OCI-LY1 (cell line): ENCODE measurements around the gene PCDH12.

Source experiments
- H2AFZ ChIP-seq: fragments of 200-600 bp; sonication (generic), shearing (Covaris generic); 2 replicates; pipeline ENCODE4 v1.6.0; 2014; ENCODE audit warnings: antibody characterized with exemption, mild to moderate bottlenecking, low read length
- H3F3A ChIP-seq: fragments of 200-600 bp; sonication (generic), shearing (Covaris generic); 2 replicates; pipeline ENCODE4 v1.6.0; 2014; ENCODE audit warnings: mild to moderate bottlenecking, antibody characterized with exemption, low read length, moderate library complexity; ENCODE audit not compliant: insufficient read depth
- H3K27ac ChIP-seq: fragments of 200-600 bp; sonication (generic); 2 replicates; pipeline ENCODE4 v1.5.1; 2014; ENCODE audit warnings: low read length, mixed run types, mild to moderate bottlenecking, low read depth; ENCODE audit not compliant: poor library complexity, severe bottlenecking
- H3K27me3 ChIP-seq: fragments of 200-600 bp; sonication (generic); 2 replicates; pipeline ENCODE4 v1.6.0; 2014; ENCODE audit warnings: antibody characterized with exemption, mild to moderate bottlenecking, low read length, moderate library complexity; ENCODE audit not compliant: insufficient read depth
- H3K36me3 ChIP-seq: fragments of 200-600 bp; sonication (generic); 2 replicates; pipeline ENCODE4 v1.6.1; 2014; ENCODE audit warnings: mild to moderate bottlenecking, antibody characterized with exemption, low read length, moderate library complexity, mixed read lengths; ENCODE audit not compliant: insufficient read depth
- H3K4me1 ChIP-seq: fragments of 200-600 bp; sonication (generic); 2 replicates; pipeline ENCODE4 v1.5.1; 2014; ENCODE audit warnings: mild to moderate bottlenecking, low read length, moderate library complexity; ENCODE audit not compliant: insufficient read depth, severe bottlenecking
- H3K4me2 ChIP-seq: fragments of 200-600 bp; sonication (generic), shearing (Covaris generic); 2 replicates; pipeline ENCODE4 v1.6.1; 2014; ENCODE audit warnings: low read length
- H3K4me3 ChIP-seq: fragments of 200-600 bp; sonication (generic); 2 replicates; pipeline ENCODE4 v1.5.1; 2014; ENCODE audit warnings: low read length, low read depth, mild to moderate bottlenecking, mixed read lengths; ENCODE audit not compliant: poor library complexity, severe bottlenecking
- H3K79me2 ChIP-seq: fragments of 200-600 bp; shearing (Covaris generic); 2 replicates; pipeline ENCODE4 v1.6.1; 2016; ENCODE audit warnings: mixed run types, low read length, mixed read lengths; ENCODE audit not compliant: insufficient read depth
- H3K9ac ChIP-seq: fragments of 200-600 bp; sonication (generic), shearing (Covaris generic); 2 replicates; pipeline ENCODE4 v1.6.1; 2014; ENCODE audit warnings: mild to moderate bottlenecking, low read length, mixed read lengths
- H3K9me2 ChIP-seq: fragments of 200-600 bp; sonication (generic), shearing (Covaris generic); 2 replicates; pipeline ENCODE4 v1.6.1; 2014; ENCODE audit warnings: low read depth, mild to moderate bottlenecking, low read length, mixed read lengths
- H3K9me3 ChIP-seq: fragments of 200-600 bp; shearing (Covaris generic); 2 replicates; pipeline ENCODE4 v1.6.1; 2014; ENCODE audit warnings: low read length, mixed read lengths
- H4K20me1 ChIP-seq: fragments of 200-600 bp; sonication (generic), shearing (Covaris generic); 2 replicates; pipeline ENCODE4 v1.6.0; 2016; ENCODE audit warnings: mild to moderate bottlenecking, low read length; ENCODE audit not compliant: insufficient read depth
- EZH2 ChIP-seq: fragments of 200-600 bp; sonication (generic), shearing (Covaris generic); IDR thresholded peaks from 2 replicates; pipeline ENCODE4 v1.8.0; 2017; ENCODE audit warnings: borderline replicate concordance, mixed run types, mild to moderate bottlenecking, antibody characterized with exemption, low read length, moderate library complexity, mixed read lengths
- TF ChIP-seq, protein P1 (sequence below): fragments of 200-600 bp; sonication (generic), shearing (Covaris generic); IDR thresholded peaks from 2 replicates; pipeline ENCODE4 v1.5.1; 2017; ENCODE audit warnings: mild to moderate bottlenecking, antibody characterized with exemption, low read length, moderate library complexity, mixed read lengths

PCDH12 gene

GRCh38 chr5:141916522-141916921 lies 41.5 kb downstream of the PCDH12 start:
- H3K9me2 ChIP-seq = no peaks in the 10 kb centered on the region
- no peak overlapping the region for H3K4me3 ChIP-seq

GRCh38 chr5:141915881-141916336 lies 42.1 kb downstream of the PCDH12 start:
- TF ChIP-seq, protein P1, sequence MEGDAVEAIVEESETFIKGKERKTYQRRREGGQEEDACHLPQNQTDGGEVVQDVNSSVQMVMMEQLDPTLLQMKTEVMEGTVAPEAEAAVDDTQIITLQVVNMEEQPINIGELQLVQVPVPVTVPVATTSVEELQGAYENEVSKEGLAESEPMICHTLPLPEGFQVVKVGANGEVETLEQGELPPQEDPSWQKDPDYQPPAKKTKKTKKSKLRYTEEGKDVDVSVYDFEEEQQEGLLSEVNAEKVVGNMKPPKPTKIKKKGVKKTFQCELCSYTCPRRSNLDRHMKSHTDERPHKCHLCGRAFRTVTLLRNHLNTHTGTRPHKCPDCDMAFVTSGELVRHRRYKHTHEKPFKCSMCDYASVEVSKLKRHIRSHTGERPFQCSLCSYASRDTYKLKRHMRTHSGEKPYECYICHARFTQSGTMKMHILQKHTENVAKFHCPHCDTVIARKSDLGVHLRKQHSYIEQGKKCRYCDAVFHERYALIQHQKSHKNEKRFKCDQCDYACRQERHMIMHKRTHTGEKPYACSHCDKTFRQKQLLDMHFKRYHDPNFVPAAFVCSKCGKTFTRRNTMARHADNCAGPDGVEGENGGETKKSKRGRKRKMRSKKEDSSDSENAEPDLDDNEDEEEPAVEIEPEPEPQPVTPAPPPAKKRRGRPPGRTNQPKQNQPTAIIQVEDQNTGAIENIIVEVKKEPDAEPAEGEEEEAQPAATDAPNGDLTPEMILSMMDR = no peak
- no peak for TF ChIP-seq EZH2
- Histone ChIP-seq H4K20me1 (no peaks in the 10 kb centered on the region), H3K36me3 (no peaks in the 10 kb centered on the region), H3K9ac (no peak overlapping the region), H3F3A (no peaks in the 10 kb centered on the region), H3K9me3 (no peaks in the 10 kb centered on the region), H3K9me2 (no peaks in the 10 kb centered on the region), H3K4me3 (no peak overlapping the region), H3K27me3 (no peaks in the 10 kb centered on the region; the same call in 1 of the 2 replicates), H3K4me1 (peaks cover 17% of the 10 kb centered on the region), H3K79me2 (no peaks in the 10 kb centered on the region), H3K4me2 (no peak overlapping the region), H2AFZ (no peak overlapping the region), H3K27ac (no peak overlapping the region)

More at GRCh38 chr5:141916522-141916921, 41.5 kb downstream of the PCDH12 start:
- H3K27ac ChIP-seq = no peak overlapping the region
- no peaks in the 10 kb centered on the region for H4K20me1 ChIP-seq
- no peak overlapping the region for H3K9ac ChIP-seq
- H3K4me1 ChIP-seq = peaks cover 17% of the 10 kb centered on the region
- H2AFZ ChIP-seq = no peak overlapping the region
- no peaks in the 10 kb centered on the region; the same call in 1 of the 2 replicates for H3K27me3 ChIP-seq
- no peaks in the 10 kb centered on the region for H3K36me3 ChIP-seq
- H3K79me2 ChIP-seq = no peaks in the 10 kb centered on the region
- H3F3A ChIP-seq = no peaks in the 10 kb centered on the region
- H3K9me3 ChIP-seq = no peaks in the 10 kb centered on the region
- H3K4me2 ChIP-seq = no peak overlapping the region
- no peak for TF ChIP-seq EZH2

DNA sequence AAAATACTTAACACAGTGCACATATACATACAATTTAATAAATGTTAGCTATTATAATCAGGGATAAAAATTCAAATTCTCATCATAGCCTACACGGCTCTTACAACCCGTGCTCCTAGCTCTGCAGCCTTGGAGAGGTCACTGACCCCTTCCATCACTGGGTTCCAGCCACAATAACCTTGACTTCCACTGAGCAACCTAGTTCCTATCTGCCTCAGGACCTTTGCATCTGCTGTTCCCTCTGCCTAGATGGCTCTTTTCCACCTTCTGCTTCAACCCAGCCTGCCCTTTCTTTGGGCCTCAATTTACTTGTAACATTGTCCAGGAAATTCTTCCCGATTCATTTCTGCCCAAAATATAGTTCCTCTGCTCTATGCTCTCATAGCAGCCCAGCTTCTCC lies 43.2 kb downstream of the PCDH12 start:
- no peaks in the 10 kb centered on the region for H3K9me3 ChIP-seq
- no peak overlapping the region for H2AFZ ChIP-seq
- no peaks in the 10 kb centered on the region for H3K36me3 ChIP-seq
- H3K4me3 ChIP-seq = no peak overlapping the region
- no peak overlapping the region for H3K27ac ChIP-seq
- peaks cover 17% of the 10 kb centered on the region for H3K4me1 ChIP-seq
- no peaks in the 10 kb centered on the region for H3K9me2 ChIP-seq
- H3K79me2 ChIP-seq = no peaks in the 10 kb centered on the region
- no peak overlapping the region for H3K4me2 ChIP-seq
- TF ChIP-seq, protein P1 = no peak
- TF ChIP-seq EZH2 = no peak
- no peak overlapping the region; the same call in 1 of the 2 replicates for H3K9ac ChIP-seq
- H3F3A ChIP-seq = no peaks in the 10 kb centered on the region
- H3K27me3 ChIP-seq = no peaks in the 10 kb centered on the region; the same call in 1 of the 2 replicates
- H4K20me1 ChIP-seq = no peaks in the 10 kb centered on the region

- H3K4me1 ChIP-seq = peaks cover 17% of the 10 kb centered on the region
- TF ChIP-seq, protein P1 = peak; percentile 36
- TF ChIP-seq EZH2 = no peak
- H2AFZ ChIP-seq = no peak overlapping the region
- H3K9ac ChIP-seq = peak overlapping the region; percentile 11; the same call in 1 of the 2 replicates
- H3K27ac ChIP-seq = no peak overlapping the region
- H3K9me3 ChIP-seq = no peaks in the 10 kb centered on the region
- peak overlapping the region; percentile 23 for H3K4me3 ChIP-seq
- no peaks in the 10 kb centered on the region for H3K79me2 ChIP-seq
- no peaks in the 10 kb centered on the region; the same call in 1 of the 2 replicates for H3K27me3 ChIP-seq
- H3K36me3 ChIP-seq = no peaks in the 10 kb centered on the region
- no peaks in the 10 kb centered on the region for H3F3A ChIP-seq
- H3K9me2 ChIP-seq = no peaks in the 10 kb centered on the region
- H4K20me1 ChIP-seq = no peaks in the 10 kb centered on the region
- peak overlapping the region; percentile 46 for H3K4me2 ChIP-seq
These were observed 43.7 kb downstream of the PCDH12 start for GRCh38 chr5:141914199-141914743.
